AG04449 (cell line): ENCODE results near the gene NRN1L.

Experiments used
- CTCF ChIA-PET: fragments of 350-600 bp; formaldehyde crosslinking; extraction: SDS; loops from one replicate; lab custom pipeline; 2021; ENCODE audit warnings: antibody characterized with exemption; lab: Yijun Ruan, JAX
- POLR2A ChIA-PET: fragments of 400-600, 350-600 bp; formaldehyde crosslinking; extraction: SDS; loops from one replicate; lab custom pipeline; 2020; ENCODE audit warnings: antibody characterized with exemption, inconsistent platforms; lab: Yijun Ruan, JAX
- DNase-seq: peaks from one replicate; pipeline ENCODE4 v3.0.0-alpha.2; 2010; ENCODE audit warnings: low read depth, low spot score
- H3K4me3 ChIP-seq: 2 replicates; pipeline ENCODE4 v1.5.1; 2011; ENCODE audit warnings: low read depth, mild to moderate bottlenecking, control low read depth, low read length
- CTCF ChIP-seq: IDR thresholded peaks from one replicate; pipeline ENCODE4 v1.5.1; 2011; ENCODE audit warnings: mild to moderate bottlenecking, moderate library complexity, low read length, control low read depth, inconsistent platforms; ENCODE audit not compliant: insufficient read depth; ENCODE audit errors: missing control alignments

Gene NRN1L

DNA sequence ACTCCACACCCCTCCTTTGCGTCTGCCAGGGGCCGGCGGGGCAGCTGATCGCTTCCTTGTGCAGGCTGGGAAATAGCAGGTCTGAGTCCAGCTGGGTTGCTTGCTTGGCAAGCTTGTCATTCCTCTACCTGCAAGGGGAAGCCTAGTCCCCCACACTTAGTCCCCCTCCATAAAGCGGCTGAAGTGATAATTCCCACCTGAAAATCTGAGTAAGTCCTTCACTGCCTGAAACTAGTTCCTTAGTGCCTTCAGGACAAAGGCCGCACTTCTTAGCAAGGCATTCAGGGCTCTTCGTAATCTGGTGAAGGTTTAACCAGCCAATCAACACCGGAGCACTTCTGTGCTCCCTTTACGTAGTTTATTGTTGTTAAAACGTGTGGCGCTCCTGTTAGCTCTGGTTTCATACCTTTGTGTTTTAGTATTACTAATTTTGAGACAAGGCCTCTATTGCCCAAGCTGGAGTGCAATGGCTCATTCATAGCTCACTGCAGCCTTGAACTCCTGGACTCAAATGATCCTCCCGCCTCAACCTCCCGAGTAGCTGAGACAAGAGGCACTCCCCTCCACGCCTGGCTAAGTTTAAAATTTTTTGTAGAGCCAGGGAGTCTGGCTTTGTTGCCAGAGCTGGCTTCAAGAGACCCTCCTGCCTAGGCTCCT lies 9.2 kb downstream of the NRN1L start:
- no peak for DNase-seq
- TF ChIP-seq CTCF: no peak
- POLR2A ChIA-PET: interaction anchor here (0.5 kb wide), 1 partner anchor 10 kb away, joined by 3 read pairs; no protein-coding TSS in a partner anchor

GRCh38 chr16:67897231-67897630 lies 12.5 kb downstream of the NRN1L start:
- POLR2A ChIA-PET: interaction anchor here (1.0 to 1.3 kb wide), 2 partner anchors 38 to 51 kb away, joined by 3 to 5 read pairs; no protein-coding TSS in a partner anchor
- H3K4me3 ChIP-seq: no peak overlapping the region
- TF ChIP-seq CTCF: no peak
- DNase-seq: no peak
- CTCF ChIA-PET: interaction anchor here (1.1 to 2.5 kb wide), 4 partner anchors 13 to 224 kb away, joined by 3 to 13 read pairs (median 7); partner anchors contain the start of gene NRN1L

More for the DNA sequence above, 9.2 kb downstream of the NRN1L start:
- H3K4me3 ChIP-seq: peak overlapping the region; percentile 91
- CTCF ChIA-PET: interaction anchor here (1.0 to 4.5 kb wide), 6 partner anchors 9 to 373 kb away, joined by 3 to 47 read pairs (median 5); partner anchors contain the start of gene NRN1L

DNA sequence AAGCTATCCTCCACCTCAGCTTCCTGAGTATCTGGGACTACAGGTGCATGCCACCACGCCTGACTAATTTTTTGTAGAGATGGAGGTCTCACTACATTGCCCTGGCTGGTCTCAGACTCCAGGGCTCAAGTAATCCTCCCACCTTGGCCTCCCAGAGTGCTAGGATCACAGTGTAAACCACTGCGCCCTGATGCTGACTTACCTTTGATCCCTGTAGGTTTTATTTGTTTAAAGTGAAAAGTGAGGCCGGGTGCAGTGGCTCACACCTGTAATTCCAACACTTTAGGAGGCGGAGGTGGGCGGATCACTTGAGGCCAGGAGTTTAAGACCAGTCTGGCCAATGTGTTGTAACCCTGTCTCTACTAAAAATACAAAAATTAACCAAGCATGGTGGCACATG lies 17.0 kb downstream of the NRN1L start:
- ChIA-PET CTCF (interaction anchor here (3.6 kb wide), 1 partner anchor 18 kb away, joined by 18 read pairs; the partner anchor contains the start of gene NRN1L), POLR2A (no interaction called here)
- no peak overlapping the region for H3K4me3 ChIP-seq
- TF ChIP-seq CTCF: no peak
- DNase-seq: no peak

DNA sequence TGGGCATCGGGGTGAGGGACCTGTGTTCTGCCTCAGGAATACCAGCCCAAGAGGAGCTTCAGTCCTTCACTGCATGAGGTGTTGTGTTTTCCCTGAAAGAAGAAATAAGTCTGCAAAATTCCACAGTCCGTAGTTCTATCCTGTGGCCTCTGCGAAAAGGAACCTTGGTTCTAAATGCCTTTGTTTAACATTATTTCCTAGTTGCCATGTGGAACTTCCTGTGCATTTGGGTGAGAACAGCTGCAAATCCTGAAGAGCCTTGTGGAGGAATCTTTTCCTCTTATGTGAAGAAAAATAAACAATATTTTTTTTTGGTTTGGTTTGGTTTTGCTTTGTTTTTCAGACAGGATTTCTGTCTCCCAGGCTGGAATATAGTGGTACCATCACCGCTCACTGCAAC lies 18.1 kb downstream of the NRN1L start:
- CTCF ChIA-PET: interaction anchor here (1.1 to 2.2 kb wide), 5 partner anchors 10 to 86 kb away, joined by 3 to 17 read pairs (median 4); partner anchors contain the start of genes NRN1L and PSKH1
- no peak overlapping the region for H3K4me3 ChIP-seq
- POLR2A ChIA-PET: no interaction called here
- no peak for TF ChIP-seq CTCF
- no peak for DNase-seq

- POLR2A ChIA-PET: no interaction called here
- H3K4me3 ChIP-seq: no peak overlapping the region
- CTCF ChIA-PET: interaction anchor here (0.6 to 5.0 kb wide), 6 partner anchors 10 to 150 kb away, joined by 3 to 36 read pairs (median 3); partner anchors contain the start of gene NRN1L
- TF ChIP-seq CTCF: no peak
- DNase-seq: no peak
Observed at GRCh38 chr16:67907397-67908180, 22.9 kb downstream of the NRN1L start.
